Measurements from ENCODE around the gene PTCD3.

The PTCD3 gene

GRCh38 chr2:86065512-86065911 is 40.5 kb upstream of the PTCD3 start:
- TF ChIP-seq REST (IDR thresholded peaks at IDR 0.05; ENCODE audit: insufficient read depth in 1 of 2, low read depth in 2 of 2, low read length in 2 of 2): no peak
- TF ChIP-seq FOXP2 (optimal IDR thresholded peaks at IDR 0.05; ENCODE audit: borderline replicate concordance, extremely low read depth, extremely low read length, insufficient read depth): no peak
- TF ChIP-seq TAF1 (IDR thresholded peaks at IDR 0.05; ENCODE audit: borderline replicate concordance, insufficient read depth, low read length): no peak
- TF ChIP-seq SIN3A (IDR thresholded peaks at IDR 0.05; ENCODE audit: borderline replicate concordance, insufficient read depth, low read length): no peak
- TF ChIP-seq POLR2AphosphoS5 (IDR thresholded peaks at IDR 0.05; ENCODE audit: low read depth, low read length): no peak

GRCh38 chr2:86066007-86066578 is 39.9 kb upstream of the PTCD3 start:
- no peak for TF ChIP-seq SIN3A (IDR thresholded peaks at IDR 0.05; ENCODE audit: borderline replicate concordance, insufficient read depth, low read length)
- no peak for TF ChIP-seq REST (IDR thresholded peaks at IDR 0.05; ENCODE audit: insufficient read depth in 1 of 2, low read depth in 2 of 2, low read length in 2 of 2)
- TF ChIP-seq TAF1 (IDR thresholded peaks at IDR 0.05; ENCODE audit: borderline replicate concordance, insufficient read depth, low read length): no peak
- no peak for TF ChIP-seq FOXP2 (optimal IDR thresholded peaks at IDR 0.05; ENCODE audit: borderline replicate concordance, extremely low read depth, extremely low read length, insufficient read depth)
- no peak for TF ChIP-seq POLR2AphosphoS5 (IDR thresholded peaks at IDR 0.05; ENCODE audit: low read depth, low read length)

- TF ChIP-seq TAF1 (IDR thresholded peaks at IDR 0.05; ENCODE audit: borderline replicate concordance, insufficient read depth, low read length) (no peak), REST (IDR thresholded peaks at IDR 0.05; ENCODE audit: insufficient read depth in 1 of 2, low read depth in 2 of 2, low read length in 2 of 2) (no peak), POLR2AphosphoS5 (IDR thresholded peaks at IDR 0.05; ENCODE audit: low read depth, low read length) (no peak), FOXP2 (optimal IDR thresholded peaks at IDR 0.05; ENCODE audit: borderline replicate concordance, extremely low read depth, extremely low read length, insufficient read depth) (no peak), SIN3A (IDR thresholded peaks at IDR 0.05; ENCODE audit: borderline replicate concordance, insufficient read depth, low read length) (no peak)
Measured at GRCh38 chr2:86066915-86067314, 39.1 kb upstream of the PTCD3 start.

GRCh38 chr2:86068136-86068588 is 37.9 kb upstream of the PTCD3 start:
- TF ChIP-seq TAF1 (IDR thresholded peaks at IDR 0.05; ENCODE audit: borderline replicate concordance, insufficient read depth, low read length) (no peak), REST (IDR thresholded peaks at IDR 0.05; ENCODE audit: insufficient read depth in 1 of 2, low read depth in 2 of 2, low read length in 2 of 2) (no peak), POLR2AphosphoS5 (IDR thresholded peaks at IDR 0.05; ENCODE audit: low read depth, low read length) (no peak), FOXP2 (optimal IDR thresholded peaks at IDR 0.05; ENCODE audit: borderline replicate concordance, extremely low read depth, extremely low read length, insufficient read depth) (no peak), SIN3A (IDR thresholded peaks at IDR 0.05; ENCODE audit: borderline replicate concordance, insufficient read depth, low read length) (no peak)
